DMS53 treated with DMSO at 0.1 percent for 48 hours (cell line): ENCODE measurements around the gene RABGGTB.
"Not testable (repeated sequence)": the region's sequence is repeated elsewhere in the genome, so short reads cannot be mapped to it uniquely, and the experiment has no call there.

Experiments used
- DNase-seq: peaks from one replicate; lab custom pipeline; 2025; ENCODE audit not compliant: unreplicated experiment; lab: John Stamatoyannopoulos, UW

RABGGTB gene

GRCh38 chr1:75785983-75786853 is at the start of gene RABGGTB:
TSS of gene RABGGTB (plus strand) at chr1:75786256. CDS start at chr1:75786272, 16 bp downstream.
- peak; percentile 99 for DNase-seq

- DNase-seq = no peak
Measured at GRCh38 chr1:75742047-75742625, 43.9 kb upstream of the RABGGTB start.

- no peak for DNase-seq
Measured at GRCh38 chr1:75745276-75745675, 40.8 kb upstream of the RABGGTB start.

- DNase-seq = not testable (repeated sequence)
Measured at GRCh38 chr1:75757210-75757609, 28.8 kb upstream of the RABGGTB start.

- not testable (repeated sequence) for DNase-seq
Measured at GRCh38 chr1:75758543-75758942, 27.5 kb upstream of the RABGGTB start.

- no peak for DNase-seq
Measured at GRCh38 chr1:75764057-75764655, 21.9 kb upstream of the RABGGTB start.

- DNase-seq = no peak
Measured at GRCh38 chr1:75765697-75766355, 20.2 kb upstream of the RABGGTB start.

GRCh38 chr1:75768016-75768415 is 18.0 kb upstream of the RABGGTB start:
- DNase-seq = no peak

- DNase-seq = no peak
Measured at GRCh38 chr1:75770761-75771160, 15.3 kb upstream of the RABGGTB start.

GRCh38 chr1:75771978-75772377 is 14.1 kb upstream of the RABGGTB start:
- no peak for DNase-seq

GRCh38 chr1:75777812-75778211 is 8.2 kb upstream of the RABGGTB start:
- not testable (repeated sequence) for DNase-seq

- DNase-seq = not testable (repeated sequence)
Measured at GRCh38 chr1:75778694-75779093, 7.4 kb upstream of the RABGGTB start.

- not testable (repeated sequence) for DNase-seq
Measured at GRCh38 chr1:75780183-75780582, 5.9 kb upstream of the RABGGTB start.

- DNase-seq = not testable (repeated sequence)
Measured at GRCh38 chr1:75783920-75784319, 2.1 kb upstream of the RABGGTB start.

GRCh38 chr1:75785320-75785982 is 605 bp upstream of the RABGGTB start:
- DNase-seq = no peak

- no peak for DNase-seq
Measured at GRCh38 chr1:75786901-75787493, 941 bp downstream of the RABGGTB start.

GRCh38 chr1:75787524-75787923 is 1.5 kb downstream of the RABGGTB start:
- no peak for DNase-seq

- no peak for DNase-seq
Measured at GRCh38 chr1:75789988-75790387, 3.9 kb downstream of the RABGGTB start.

- DNase-seq = peak; percentile 90
Measured at GRCh38 chr1:75791022-75791421, 5.0 kb downstream of the RABGGTB start.

GRCh38 chr1:75792091-75792490 is 6.0 kb downstream of the RABGGTB start:
- no peak for DNase-seq
